ENCODE results near the gene QTRT2. TPM values are rescaled to one million over a fixed set of nuclear protein-coding genes. Genes with fewer than 3 reads are reported as not detected.

Gene QTRT2
- total and polyA plus RNA-seq, 2 experiments from 2014 or later: 32.3 to 66.5 TPM

GRCh38 chr3:114103858-114104257 lies 47.3 kb downstream of the QTRT2 start (continued):
- TF ChIP-seq ZNF462 (CRISPR knock-in tag; IDR thresholded peaks at IDR 0.05): no peak
- TF ChIP-seq REST (IDR thresholded peaks at IDR 0.05; ENCODE audit: unreplicated experiment): no peak
- TF ChIP-seq JUNB (IDR thresholded peaks at IDR 0.05; ENCODE audit: unreplicated experiment): no peak
- TF ChIP-seq NANOG (IDR thresholded peaks at IDR 0.05; ENCODE audit: borderline replicate concordance): no peak
- no peak for TF ChIP-seq ZNF331 (CRISPR knock-in tag; IDR thresholded peaks at IDR 0.05; ENCODE audit: low read depth)
- no peak for TF ChIP-seq EZH2 (IDR thresholded peaks at IDR 0.05; ENCODE audit: low read depth, unreplicated experiment)
- no peak for TF ChIP-seq POLR2AphosphoS5 (IDR thresholded peaks at IDR 0.05; ENCODE audit: low read depth)
- no peak for TF ChIP-seq STAT1 (IDR thresholded peaks at IDR 0.05; ENCODE audit: unreplicated experiment)
- no peak for TF ChIP-seq ZNF114 (CRISPR knock-in tag; IDR thresholded peaks at IDR 0.05)
- TF ChIP-seq CTCF (conservative IDR thresholded peaks at IDR 0.05; ENCODE audit: low read depth in 2 of 2): no peak
- no peak for TF ChIP-seq EZH2phosphoT487 (IDR thresholded peaks at IDR 0.05; ENCODE audit: unreplicated experiment)

Data from GM23338 (cell line).